ENCODE data around the gene ECE1. TPM values are rescaled to one million over a fixed set of nuclear protein-coding genes. Genes with fewer than 3 reads are reported as not detected.
A peak's percentile ranks its signal among the peaks of the same experiment; 100 is the strongest.

ECE1 gene
- total and polyA plus RNA-seq, 10 donors, result 17.2 to 142 (median 105) TPM

DNA sequence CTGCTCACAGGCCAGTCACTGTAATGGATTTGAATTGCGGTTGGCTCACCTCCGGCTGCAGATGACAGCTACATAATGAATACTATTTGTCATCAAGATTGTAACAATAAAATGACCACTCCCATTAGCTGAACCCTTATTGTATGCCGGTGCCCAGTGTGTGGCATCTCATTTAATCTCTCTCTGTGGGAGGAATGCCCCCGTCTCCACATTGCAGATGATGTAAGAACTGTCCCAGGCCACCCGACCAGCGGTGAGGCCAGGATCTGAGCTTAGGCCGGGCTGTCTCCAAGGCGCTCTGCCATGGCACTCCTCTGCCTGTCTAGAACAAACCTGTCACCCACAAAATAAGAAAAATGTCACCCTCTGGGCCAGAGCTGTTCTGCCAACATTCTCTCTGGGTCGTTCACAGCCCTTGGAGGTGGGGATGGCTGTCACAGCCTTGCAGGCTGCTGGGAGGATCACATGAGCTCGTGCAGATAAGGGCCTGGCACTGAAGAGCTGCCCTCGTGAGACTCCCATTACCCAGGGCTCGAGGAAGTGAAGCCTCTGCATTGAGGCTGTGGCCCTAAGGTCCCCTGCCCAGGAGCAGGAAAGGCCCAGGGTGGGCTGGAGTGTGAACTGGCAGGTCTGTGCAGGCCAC is 52.7 kb downstream of the ECE1 start:
- Histone ChIP-seq H3K27ac (no peak overlapping the region), H3K9me3 (no peaks in the 10 kb centered on the region), H3K27me3 (replicated peaks in 1 of 7) (no peaks in the 10 kb centered on the region), H3K4me3 (no peak overlapping the region), H3K36me3 (peaks cover 0 to 100% (median 99%) of the 10 kb centered on the region in 6 donors), H3K4me1 (no peaks in the 10 kb centered on the region)
- WGBS, 5 donors, result 73 to 93% (median 88%) methylated on average over 8 to 12 of the region's 12 CpGs
- TF ChIP-seq POLR2AphosphoS5 (IDR thresholded peaks at IDR 0.05) (no peak), POLR2A (IDR thresholded peaks at IDR 0.05) (no peak)
- TF ChIP-seq, protein P1, sequence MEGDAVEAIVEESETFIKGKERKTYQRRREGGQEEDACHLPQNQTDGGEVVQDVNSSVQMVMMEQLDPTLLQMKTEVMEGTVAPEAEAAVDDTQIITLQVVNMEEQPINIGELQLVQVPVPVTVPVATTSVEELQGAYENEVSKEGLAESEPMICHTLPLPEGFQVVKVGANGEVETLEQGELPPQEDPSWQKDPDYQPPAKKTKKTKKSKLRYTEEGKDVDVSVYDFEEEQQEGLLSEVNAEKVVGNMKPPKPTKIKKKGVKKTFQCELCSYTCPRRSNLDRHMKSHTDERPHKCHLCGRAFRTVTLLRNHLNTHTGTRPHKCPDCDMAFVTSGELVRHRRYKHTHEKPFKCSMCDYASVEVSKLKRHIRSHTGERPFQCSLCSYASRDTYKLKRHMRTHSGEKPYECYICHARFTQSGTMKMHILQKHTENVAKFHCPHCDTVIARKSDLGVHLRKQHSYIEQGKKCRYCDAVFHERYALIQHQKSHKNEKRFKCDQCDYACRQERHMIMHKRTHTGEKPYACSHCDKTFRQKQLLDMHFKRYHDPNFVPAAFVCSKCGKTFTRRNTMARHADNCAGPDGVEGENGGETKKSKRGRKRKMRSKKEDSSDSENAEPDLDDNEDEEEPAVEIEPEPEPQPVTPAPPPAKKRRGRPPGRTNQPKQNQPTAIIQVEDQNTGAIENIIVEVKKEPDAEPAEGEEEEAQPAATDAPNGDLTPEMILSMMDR (IDR thresholded peaks at IDR 0.05 in 8 of 11, conservative IDR thresholded peaks at IDR 0.05 in 3 of 11), result no peak
- intact Hi-C loops (cut with DNase I; ENCODE audit: low total_unique reads), result no loop called here
- DNase-seq, result no peak

DNA sequence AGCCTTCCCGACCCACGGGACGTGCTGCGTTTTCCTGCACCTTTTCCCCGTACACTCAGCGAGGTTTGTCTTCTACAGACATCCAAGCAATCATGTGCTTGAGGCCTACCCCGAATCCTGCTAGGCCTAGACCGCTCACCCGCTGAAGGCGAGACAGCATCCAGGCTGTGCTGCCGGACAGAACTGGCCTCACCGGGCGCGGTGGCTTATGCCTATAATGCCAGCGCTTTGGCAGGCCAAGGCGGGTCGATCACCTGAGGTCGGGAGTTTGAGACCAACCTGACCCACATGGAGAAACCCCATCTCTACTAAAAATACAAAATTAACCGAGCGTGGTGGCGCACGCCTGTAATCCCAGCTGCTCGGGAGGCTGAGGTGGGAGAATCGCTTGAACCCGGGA is 54.1 kb downstream of the ECE1 start:
- TF ChIP-seq POLR2A (IDR thresholded peaks at IDR 0.05) (no peak), POLR2AphosphoS5 (IDR thresholded peaks at IDR 0.05) (peak in 2 of 3 donors; percentile 5 to 66)
- TF ChIP-seq, protein P1 (IDR thresholded peaks at IDR 0.05 in 8 of 11, conservative IDR thresholded peaks at IDR 0.05 in 3 of 11), result no peak
- Histone ChIP-seq H3K36me3 (peaks cover 0 to 100% (median 95%) of the 10 kb centered on the region in 6 donors), H3K9me3 (no peaks in the 10 kb centered on the region), H3K4me1 (no peaks in the 10 kb centered on the region), H3K4me3 (no peak overlapping the region), H3K27ac (no peak overlapping the region), H3K27me3 (replicated peaks in 1 of 7) (no peaks in the 10 kb centered on the region)
- WGBS, 5 donors, result 96 to 99% (median 97%) methylated on average over 24 to 25 of the region's 25 CpGs
- DNase-seq, result no peak
- intact Hi-C loops (cut with DNase I; ENCODE audit: low total_unique reads), result no loop called here

DNA sequence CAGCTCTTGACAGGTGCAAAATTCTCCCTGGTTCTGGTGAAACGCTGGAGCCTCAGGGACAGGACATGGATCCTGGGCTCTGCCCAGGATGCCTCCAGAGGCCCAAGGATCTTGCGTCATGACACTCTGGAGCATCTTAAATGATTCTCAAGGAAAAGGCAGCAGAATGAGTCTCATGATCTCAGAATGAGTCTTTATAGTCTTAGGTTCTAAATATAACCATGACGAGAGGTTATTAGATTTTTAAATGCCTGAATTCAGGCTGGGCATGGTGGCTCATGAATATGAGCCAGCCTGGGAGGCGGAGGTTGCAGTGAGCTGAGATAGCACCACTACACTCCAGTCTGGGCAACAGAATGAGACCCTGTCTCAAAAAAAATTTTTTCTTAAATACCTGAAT is 55.5 kb downstream of the ECE1 start:
- TF ChIP-seq POLR2A (IDR thresholded peaks at IDR 0.05), result no peak
- no peaks in the 10 kb centered on the region for H3K9me3 ChIP-seq
- H3K4me1 ChIP-seq, result no peaks in the 10 kb centered on the region
- peaks cover 0 to 100% (median 95%) of the 10 kb centered on the region in 6 donors for H3K36me3 ChIP-seq
- H3K4me3 ChIP-seq, result no peak overlapping the region
- intact Hi-C loops (cut with DNase I; ENCODE audit: low total_unique reads), result no loop called here
- DNase-seq, result no peak
- 87 to 96% (median 90%) methylated on average over 4 of the region's 4 CpGs for WGBS, 5 donors
- no peaks in the 10 kb centered on the region for H3K27me3 ChIP-seq (replicated peaks in 1 of 7)
- no peak overlapping the region for H3K27ac ChIP-seq

DNA sequence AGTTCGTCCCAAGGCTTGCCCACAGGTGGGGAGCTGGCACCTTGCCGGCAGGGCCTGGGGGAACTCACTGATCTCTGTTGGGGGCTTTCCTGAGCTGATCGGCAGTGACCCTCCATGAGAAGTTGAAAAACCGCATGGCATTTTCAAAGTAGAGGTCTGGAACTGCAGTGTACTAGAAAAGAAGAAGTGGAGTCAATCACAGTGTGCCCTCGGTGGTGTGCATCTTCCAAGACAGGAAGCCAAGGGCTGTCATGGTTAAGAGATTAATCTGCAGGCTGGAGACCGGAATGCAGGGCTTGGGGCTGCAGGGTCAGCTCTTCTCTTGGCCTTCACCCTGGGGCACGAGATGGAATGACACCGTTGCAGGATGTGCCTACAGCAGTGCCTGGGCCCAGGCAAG is 56.8 kb downstream of the ECE1 start:
- DNase-seq, result no peak
- intact Hi-C loops (cut with DNase I; ENCODE audit: low total_unique reads), result no loop called here

More for the DNA sequence above, 56.8 kb downstream of the ECE1 start:
- WGBS, 5 donors, result 24 to 48% (median 31%) methylated on average over 8 of the region's 8 CpGs
- H3K36me3 ChIP-seq, result peaks cover 0 to 100% (median 87%) of the 10 kb centered on the region in 6 donors
- H3K27me3 ChIP-seq (replicated peaks in 1 of 7), result no peaks in the 10 kb centered on the region
- TF ChIP-seq POLR2AphosphoS5 (IDR thresholded peaks at IDR 0.05) (no peak), POLR2A (IDR thresholded peaks at IDR 0.05) (no peak)
- TF ChIP-seq, protein P1 (IDR thresholded peaks at IDR 0.05 in 8 of 11, conservative IDR thresholded peaks at IDR 0.05 in 3 of 11), result no peak
- no peak overlapping the region for H3K4me3 ChIP-seq
- H3K4me1 ChIP-seq, result no peaks in the 10 kb centered on the region
- H3K27ac ChIP-seq, result no peak overlapping the region
- no peaks in the 10 kb centered on the region for H3K9me3 ChIP-seq

Data from spleen (tissue), 11 donors.